HG02970 (cell line): ENCODE data around the gene FCHSD2.

Experiments used
- ATAC-seq: cut with Tn5 transposase; IDR thresholded peaks from one replicate; pipeline ENCODE4 v1.9.1; 2021; ENCODE audit warnings: mild to moderate bottlenecking, moderate library complexity, moderate number of reproducible peaks; ENCODE audit not compliant: unreplicated experiment, low FRiP score

The FCHSD2 gene

GRCh38 chr11:73142128-73142377, at the start of gene FCHSD2:
Gene FCHSD2 (minus strand): TSS chr11:73142318. CDS start chr11:73141877, 441 bp downstream.
- ATAC-seq, result no peak

- ATAC-seq, result no peak
Measured at GRCh38 chr11:73191151-73191550, 49.0 kb upstream of the FCHSD2 start.

GRCh38 chr11:73190557-73190885, 48.4 kb upstream of the FCHSD2 start:
- ATAC-seq, result no peak

GRCh38 chr11:73189723-73190556, 47.8 kb upstream of the FCHSD2 start:
- no peak for ATAC-seq

GRCh38 chr11:73189315-73189714, 47.2 kb upstream of the FCHSD2 start:
- no peak for ATAC-seq

GRCh38 chr11:73188301-73188700, 46.2 kb upstream of the FCHSD2 start:
- no peak for ATAC-seq

GRCh38 chr11:73187854-73188253, 45.7 kb upstream of the FCHSD2 start:
- no peak for ATAC-seq

- no peak for ATAC-seq
Measured at GRCh38 chr11:73186886-73187285, 44.8 kb upstream of the FCHSD2 start.

- no peak for ATAC-seq
Measured at GRCh38 chr11:73186294-73186850, 44.3 kb upstream of the FCHSD2 start.

GRCh38 chr11:73185680-73186293, 43.7 kb upstream of the FCHSD2 start:
- no peak for ATAC-seq

- ATAC-seq, result no peak
Measured at GRCh38 chr11:73184953-73185671, 43.0 kb upstream of the FCHSD2 start.

- no peak for ATAC-seq
Measured at GRCh38 chr11:73182824-73183321, 40.8 kb upstream of the FCHSD2 start.

- no peak for ATAC-seq
Measured at GRCh38 chr11:73178681-73179080, 36.6 kb upstream of the FCHSD2 start.

GRCh38 chr11:73177778-73178539, 35.8 kb upstream of the FCHSD2 start:
- ATAC-seq, result no peak

- no peak for ATAC-seq
Measured at GRCh38 chr11:73177380-73177777, 35.3 kb upstream of the FCHSD2 start.

GRCh38 chr11:73176874-73177155, 34.7 kb upstream of the FCHSD2 start:
- ATAC-seq, result no peak

GRCh38 chr11:73176145-73176873, 34.2 kb upstream of the FCHSD2 start:
- no peak for ATAC-seq

GRCh38 chr11:73175551-73176144, 33.5 kb upstream of the FCHSD2 start:
- no peak for ATAC-seq

- ATAC-seq, result no peak
Measured at GRCh38 chr11:73174495-73174791, 32.3 kb upstream of the FCHSD2 start.
